Stomach (tissue), 9 donors: ENCODE results near the gene BET1L. TPM values are rescaled to one million over a fixed set of nuclear protein-coding genes. Genes with fewer than 3 reads are reported as not detected.
A peak's percentile ranks its signal among the peaks of the same experiment; 100 is the strongest.

Source experiments
- DNase-seq, 2 donors: peaks; one replicate each; pipeline versions ENCODE4 v3.0.0 to v3.0.0-alpha.2; 2013 to 2019
- H3K27ac ChIP-seq, 5 donors: fragments of 200-600 bp in 4 of 5; sonication (generic) in 4 of 5; one replicate each; pipeline ENCODE4 v1.5.1; 2013 to 2019; ENCODE audit warnings: mild to moderate bottlenecking in 1 of 5, moderate library complexity in 1 of 5
- H3K27me3 ChIP-seq, 3 donors: fragments of 200-600 bp; sonication (generic); one replicate each; pipeline ENCODE4 v1.5.1; 2017 to 2019; ENCODE audit warnings: mixed run types in 1 of 3
- H3K36me3 ChIP-seq, 4 donors: fragments of 200-600 bp; sonication (generic); 1 replicate in 3 of 4; 2 replicates in 1 of 4; pipeline ENCODE4 v1.5.1; 2016 to 2019
- H3K4me1 ChIP-seq, 4 donors: fragments of 200-600 bp; sonication (generic); one replicate each; pipeline ENCODE4 v1.5.1; 2016 to 2019
- H3K4me3 ChIP-seq, 4 donors: fragments of 200-600 bp; sonication (generic) in 3 of 4; one replicate each; pipeline ENCODE4 v1.5.1; 2016 to 2019; ENCODE audit warnings: mild to moderate bottlenecking in 1 of 4
- H3K9me3 ChIP-seq, 4 donors: fragments of 200-600 bp; sonication (generic); one replicate each; pipeline ENCODE4 v1.5.1; 2016 to 2019
- EP300 ChIP-seq: sonication (generic); formaldehyde crosslinking; IDR thresholded peaks from one replicate; pipeline ENCODE4 v1.6.1; 2017; ENCODE audit warnings: antibody characterized with exemption
- POLR2A ChIP-seq, 4 donors: fragments of 450-650 bp; IDR thresholded peaks; one replicate each; pipeline ENCODE4 v1.6.1; 2016; ENCODE audit warnings: antibody characterized with exemption in 4 of 4, control low read depth in 2 of 4, mild to moderate bottlenecking in 1 of 4, moderate library complexity in 1 of 4
- POLR2AphosphoS5 ChIP-seq, 3 donors: sonication (generic); formaldehyde crosslinking; IDR thresholded peaks; one replicate each; pipeline ENCODE4 v1.6.1; 2016; ENCODE audit warnings: antibody characterized with exemption in 3 of 3
- WGBS, 5 donors: extraction: QIAGEN DNeasy Blood & Tissue Kit in 3 of 5; methylation state at CpG; one replicate each; pipeline versions ENCODE4 v1.1.5 to v1.1.7; 2013 to 2018; 5-methylcytosine and 5-hydroxymethylcytosine counted together
- intact Hi-C: fragments of 100-400 bp; cut with DNase I; formaldehyde crosslinking; loops from one replicate; pipeline ENCODE4 v1.15.1; 2023; ENCODE audit warnings: low total_unique reads
- polyA plus RNA-seq, 3 donors: library from polyadenylated mRNA; stranded (reverse); fragments of 200-250 nt; gene quantifications; one replicate each; pipeline ENCODE4 v1.2.3, GENCODE V29; 2013
- total RNA-seq, 5 donors: library from RNA; depleted of rRNA; stranded (reverse); fragments of >200 nt; gene quantifications; one replicate each; pipeline versions ENCODE4 v1.1.0 to v1.2.3, GENCODE V29; 2014 to 2016
- TF ChIP-seq, protein P1 (sequence below), 7 experiments: fragments of 450-650 bp in 4 of 7; fragments of 200-600 bp in 3 of 7; sonication (generic) in 3 of 7; IDR thresholded peaks; one replicate each; pipeline ENCODE4 v1.5.1; 2016 to 2019; ENCODE audit warnings: antibody characterized with exemption in 7 of 7, control low read depth in 2 of 7, mild to moderate bottlenecking in 1 of 7
- donor health status: healthy with polysubstance abuse.
- donor health status: Bipolar disorder and iron deficiency.
- donor health status: healthy.

Gene BET1L
- total and polyA plus RNA-seq, 8 donors, result 7.0 to 38.3 (median 26.6) TPM

DNA sequence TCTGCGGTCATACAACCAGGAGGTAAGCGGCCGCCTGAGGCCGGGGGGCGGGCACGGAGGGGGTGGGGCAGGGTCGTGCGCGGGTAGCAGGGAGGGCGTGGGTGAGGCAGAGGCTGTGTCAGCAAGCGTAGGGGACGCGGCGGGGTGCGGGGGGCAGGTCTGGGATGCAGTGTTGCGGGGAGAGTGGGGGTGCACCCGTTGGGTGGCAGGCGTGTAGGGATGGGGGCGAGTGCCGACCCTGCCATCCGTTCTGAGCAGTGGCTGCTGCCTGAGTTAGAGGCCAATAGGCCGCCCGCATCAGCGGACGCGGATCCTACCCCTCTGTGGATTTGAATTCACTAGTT is 1.7 kb upstream of the BET1L start:
- TF ChIP-seq EP300 (no peak), POLR2A (IDR thresholded peaks at IDR 0.05) (no peak), POLR2AphosphoS5 (IDR thresholded peaks at IDR 0.05) (no peak)
- TF ChIP-seq, protein P1, sequence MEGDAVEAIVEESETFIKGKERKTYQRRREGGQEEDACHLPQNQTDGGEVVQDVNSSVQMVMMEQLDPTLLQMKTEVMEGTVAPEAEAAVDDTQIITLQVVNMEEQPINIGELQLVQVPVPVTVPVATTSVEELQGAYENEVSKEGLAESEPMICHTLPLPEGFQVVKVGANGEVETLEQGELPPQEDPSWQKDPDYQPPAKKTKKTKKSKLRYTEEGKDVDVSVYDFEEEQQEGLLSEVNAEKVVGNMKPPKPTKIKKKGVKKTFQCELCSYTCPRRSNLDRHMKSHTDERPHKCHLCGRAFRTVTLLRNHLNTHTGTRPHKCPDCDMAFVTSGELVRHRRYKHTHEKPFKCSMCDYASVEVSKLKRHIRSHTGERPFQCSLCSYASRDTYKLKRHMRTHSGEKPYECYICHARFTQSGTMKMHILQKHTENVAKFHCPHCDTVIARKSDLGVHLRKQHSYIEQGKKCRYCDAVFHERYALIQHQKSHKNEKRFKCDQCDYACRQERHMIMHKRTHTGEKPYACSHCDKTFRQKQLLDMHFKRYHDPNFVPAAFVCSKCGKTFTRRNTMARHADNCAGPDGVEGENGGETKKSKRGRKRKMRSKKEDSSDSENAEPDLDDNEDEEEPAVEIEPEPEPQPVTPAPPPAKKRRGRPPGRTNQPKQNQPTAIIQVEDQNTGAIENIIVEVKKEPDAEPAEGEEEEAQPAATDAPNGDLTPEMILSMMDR (IDR thresholded peaks at IDR 0.05), result no peak
- Histone ChIP-seq H3K4me3 (peak overlapping the region; percentile 82 to 100 (median 92)), H3K4me1 (peaks cover 31 to 61% (median 52%) of the 10 kb centered on the region in 4 donors), H3K27ac (peak overlapping the region; percentile 96 to 100 (median 99)), H3K36me3 (peaks cover 44 to 64% (median 62%) of the 10 kb centered on the region in 4 donors), H3K27me3 (no peaks in the 10 kb centered on the region), H3K9me3 (no peaks in the 10 kb centered on the region)
- intact Hi-C loops, result no loop called here
- WGBS, 5 donors, result 1 to 3% (median 1%) methylated on average over 21 to 26 of the region's 26 CpGs
- no peak for DNase-seq

- Histone ChIP-seq H3K4me1 (peaks cover 31 to 66% (median 57%) of the 10 kb centered on the region in 4 donors), H3K9me3 (no peaks in the 10 kb centered on the region), H3K36me3 (peaks cover 42 to 64% (median 62%) of the 10 kb centered on the region in 4 donors), H3K27ac (peak overlapping the region; percentile 96 to 100 (median 99)), H3K27me3 (no peaks in the 10 kb centered on the region), H3K4me3 (peak overlapping the region; percentile 82 to 100 (median 92))
- TF ChIP-seq EP300 (no peak), POLR2AphosphoS5 (IDR thresholded peaks at IDR 0.05) (peak; percentile 72 to 82 (median 76))
- intact Hi-C loops, result no loop called here
- DNase-seq, result peak; percentile 85 to 95
- WGBS, 5 donors, result 0 to 1% (median 0%) methylated on average over 18 to 57 of the region's 57 CpGs
Measured at GRCh38 chr11:208181-208916, 1.1 kb upstream of the BET1L start.

DNA sequence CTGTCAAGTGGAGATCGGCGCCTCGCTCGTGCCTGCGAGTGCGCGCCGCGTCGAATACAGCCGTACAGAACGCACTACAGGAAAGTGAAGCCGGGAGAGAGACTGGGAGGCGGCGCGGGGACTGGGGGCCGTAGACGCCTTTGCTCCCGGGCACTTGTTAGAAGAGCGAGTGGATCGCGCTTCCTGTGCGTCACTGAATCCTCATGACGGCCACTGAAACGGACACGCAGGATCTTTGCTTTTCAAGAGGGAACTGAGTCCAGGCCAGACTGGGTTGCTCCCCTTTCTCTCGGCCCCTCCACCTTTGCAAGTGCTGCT is 623 bp upstream of the BET1L start:
- H3K27me3 ChIP-seq, result no peaks in the 10 kb centered on the region
- intact Hi-C loops, result no loop called here
- peak overlapping the region; percentile 82 to 100 (median 92) for H3K4me3 ChIP-seq
- peak overlapping the region; percentile 96 to 100 (median 99) for H3K27ac ChIP-seq
- peaks cover 36 to 64% (median 62%) of the 10 kb centered on the region in 4 donors for H3K36me3 ChIP-seq
- no peaks in the 10 kb centered on the region for H3K9me3 ChIP-seq
- WGBS, 5 donors, result 0 to 1% (median 1%) methylated on average over 27 of the region's 27 CpGs
- no peak for TF ChIP-seq POLR2AphosphoS5 (IDR thresholded peaks at IDR 0.05)
- TF ChIP-seq, protein P1 (IDR thresholded peaks at IDR 0.05), result no peak
- TF ChIP-seq EP300, result peak; percentile 1
- TF ChIP-seq POLR2A (IDR thresholded peaks at IDR 0.05), result no peak
- DNase-seq, result peak in 1 of 2 donors; percentile 78
- peaks cover 31 to 71% (median 59%) of the 10 kb centered on the region in 4 donors for H3K4me1 ChIP-seq

GRCh38 chr11:206526-207207 is 532 bp downstream of the BET1L start:
- H3K27me3 ChIP-seq, result no peaks in the 10 kb centered on the region
- peaks cover 31 to 79% (median 65%) of the 10 kb centered on the region in 4 donors for H3K4me1 ChIP-seq
- peak overlapping the region; percentile 96 to 100 (median 99) for H3K27ac ChIP-seq
- peaks cover 25 to 62% (median 61%) of the 10 kb centered on the region in 4 donors for H3K36me3 ChIP-seq
- intact Hi-C loops, result no loop called here
- no peaks in the 10 kb centered on the region for H3K9me3 ChIP-seq
- peak; percentile 40 to 61 for DNase-seq
- H3K4me3 ChIP-seq, result peak overlapping the region; percentile 82 to 100 (median 92)
- 1 to 2% (median 1%) methylated on average over 14 to 39 of the region's 39 CpGs for WGBS, 5 donors
- TF ChIP-seq EP300, result no peak
- TF ChIP-seq POLR2AphosphoS5 (IDR thresholded peaks at IDR 0.05), result no peak
- TF ChIP-seq POLR2A (IDR thresholded peaks at IDR 0.05), result no peak
- TF ChIP-seq, protein P1 (IDR thresholded peaks at IDR 0.05), result no peak
